ENCODE data around the gene NCKAP5.

The NCKAP5 gene

GRCh38 chr2:132623096-132623839 lies 945.0 kb downstream of the NCKAP5 start:
- DNase-seq (ENCODE audit: low read depth): no peak
